HG02759 (cell line): Measurements from ENCODE around the gene ZNF326.
"Not testable (repeated sequence)": the region's sequence is repeated elsewhere in the genome, so short reads cannot be mapped to it uniquely, and the experiment has no call there.

Source experiments
- ATAC-seq: cut with Tn5 transposase; IDR thresholded peaks from one replicate; pipeline ENCODE4 v1.9.1; 2021; ENCODE audit warnings: mild to moderate bottlenecking, moderate library complexity; ENCODE audit not compliant: unreplicated experiment

Gene ZNF326

DNA sequence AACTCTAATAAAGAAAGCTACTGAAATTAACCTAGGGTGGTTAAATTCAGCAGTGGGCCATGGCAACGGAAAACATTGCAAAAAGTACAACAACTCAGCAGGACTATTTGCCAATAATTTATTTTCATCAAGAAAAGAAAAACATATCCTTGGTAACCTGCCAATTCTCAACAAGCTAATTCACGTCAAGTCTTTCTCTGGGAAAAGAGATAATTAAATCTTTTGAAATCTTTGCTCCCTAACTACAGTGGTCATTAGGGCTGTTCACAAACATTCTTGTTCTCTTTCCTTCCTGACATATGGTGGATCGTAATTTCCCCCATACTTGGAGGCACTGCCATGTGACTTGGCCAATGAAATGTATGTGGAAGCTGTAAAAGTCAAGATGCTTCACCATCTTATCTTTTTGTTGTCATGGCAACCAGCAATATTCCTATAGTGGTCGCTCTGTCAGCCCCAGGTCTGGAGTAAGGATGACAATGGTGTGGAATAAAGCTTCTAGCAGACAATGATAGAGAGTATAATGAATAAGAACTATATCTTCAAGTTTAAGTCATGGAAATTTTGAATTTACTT lies 29.6 kb upstream of the ZNF326 start:
- ATAC-seq: no peak

DNA sequence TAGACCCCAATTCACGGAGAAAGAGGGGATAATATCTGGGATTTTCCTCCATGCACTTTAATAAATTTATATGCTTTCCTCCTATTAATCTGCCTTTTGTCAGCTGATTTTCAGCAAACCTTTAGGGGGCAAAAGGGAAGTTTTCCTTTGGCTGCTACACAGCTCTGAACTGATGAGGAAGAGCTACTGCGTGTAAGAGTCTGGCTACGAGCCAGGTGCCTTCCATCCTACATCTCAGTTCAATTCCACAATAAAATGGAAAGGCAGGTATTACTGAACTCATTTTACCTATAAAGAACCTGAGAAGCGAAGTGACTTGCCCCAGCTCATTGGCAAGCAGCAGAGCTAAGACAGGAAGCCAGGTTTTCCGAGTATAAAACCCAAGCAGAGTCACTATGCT lies 28.3 kb upstream of the ZNF326 start:
- no peak for ATAC-seq

DNA sequence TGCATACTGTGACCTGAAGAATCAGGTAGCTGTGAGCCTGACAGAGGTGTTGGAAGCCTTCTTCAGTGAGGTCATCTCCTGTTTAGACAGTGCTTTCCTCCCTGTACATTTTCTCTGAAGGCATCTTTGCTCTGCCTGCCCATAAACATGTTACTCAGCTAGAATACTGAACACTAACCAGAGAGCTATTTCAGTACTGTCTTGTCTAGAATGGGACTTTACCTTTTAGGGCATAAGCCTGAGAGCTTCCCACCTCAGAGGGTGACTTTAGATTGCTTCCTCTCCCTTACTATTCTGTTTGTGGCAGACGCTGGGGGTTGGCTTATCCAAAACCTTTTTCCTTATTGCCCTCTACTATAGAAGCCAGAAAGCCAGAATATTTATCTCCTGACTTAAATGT lies 23.3 kb upstream of the ZNF326 start:
- ATAC-seq: peak; percentile 82

DNA sequence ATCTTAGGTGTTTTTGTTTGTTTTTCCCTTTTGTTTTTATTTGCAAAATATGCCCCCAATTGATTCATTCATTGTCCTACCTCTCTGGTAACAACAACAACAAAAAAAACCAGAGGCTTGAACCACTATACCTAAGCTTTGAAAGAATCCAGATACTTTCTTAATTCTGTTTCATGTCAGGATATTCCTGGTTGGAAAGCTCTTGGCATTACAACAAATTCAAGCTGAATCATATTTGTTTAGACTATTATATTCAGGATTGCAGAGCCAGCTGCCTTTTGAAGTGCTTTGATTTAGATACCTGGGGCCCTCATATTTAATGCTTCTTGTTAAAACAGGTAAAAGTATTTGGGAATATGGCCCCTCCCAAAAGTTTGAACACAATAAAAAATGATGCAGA lies 22.9 kb upstream of the ZNF326 start:
- ATAC-seq: no peak

GRCh38 chr1:89973471-89974127 lies 21.3 kb upstream of the ZNF326 start:
- ATAC-seq: no peak

GRCh38 chr1:89974256-89974655 lies 20.7 kb upstream of the ZNF326 start:
- ATAC-seq: no peak

DNA sequence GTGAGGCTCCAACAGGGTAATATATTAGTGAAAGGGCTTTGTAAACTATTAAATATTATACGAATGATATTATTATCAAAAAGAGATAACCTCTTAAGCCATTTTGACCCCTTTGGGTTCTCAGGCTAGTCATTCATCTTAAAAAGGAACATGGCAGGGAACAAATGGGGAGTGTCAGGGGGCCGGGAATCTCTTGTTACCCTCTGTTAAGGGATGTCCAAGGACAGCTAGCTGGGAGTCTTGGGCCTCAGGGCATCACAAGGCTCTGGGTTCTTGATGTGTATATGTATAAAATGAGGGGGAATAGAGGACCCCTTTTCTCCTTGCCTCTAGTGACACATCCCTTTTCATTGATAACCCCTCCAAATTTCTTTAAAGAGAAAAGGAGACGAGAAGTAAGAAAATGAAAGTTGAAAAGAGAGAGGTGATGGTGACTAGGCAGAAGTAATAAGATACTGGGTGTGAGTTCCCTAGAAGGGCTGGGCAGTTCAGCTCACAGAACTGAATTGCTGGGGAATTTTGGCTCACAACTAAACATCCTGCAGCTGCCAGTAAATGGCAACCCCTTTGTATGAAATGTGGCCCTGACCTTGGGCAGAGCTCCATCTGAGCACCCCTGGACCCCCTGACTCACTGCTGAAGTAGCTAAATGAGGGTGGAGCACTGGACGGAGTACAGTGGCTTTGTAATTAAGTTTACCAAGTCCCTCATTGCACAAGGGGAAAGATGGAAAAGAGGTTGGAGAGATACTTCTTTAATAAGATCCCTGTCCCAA lies 20.0 kb upstream of the ZNF326 start:
- no peak for ATAC-seq

DNA sequence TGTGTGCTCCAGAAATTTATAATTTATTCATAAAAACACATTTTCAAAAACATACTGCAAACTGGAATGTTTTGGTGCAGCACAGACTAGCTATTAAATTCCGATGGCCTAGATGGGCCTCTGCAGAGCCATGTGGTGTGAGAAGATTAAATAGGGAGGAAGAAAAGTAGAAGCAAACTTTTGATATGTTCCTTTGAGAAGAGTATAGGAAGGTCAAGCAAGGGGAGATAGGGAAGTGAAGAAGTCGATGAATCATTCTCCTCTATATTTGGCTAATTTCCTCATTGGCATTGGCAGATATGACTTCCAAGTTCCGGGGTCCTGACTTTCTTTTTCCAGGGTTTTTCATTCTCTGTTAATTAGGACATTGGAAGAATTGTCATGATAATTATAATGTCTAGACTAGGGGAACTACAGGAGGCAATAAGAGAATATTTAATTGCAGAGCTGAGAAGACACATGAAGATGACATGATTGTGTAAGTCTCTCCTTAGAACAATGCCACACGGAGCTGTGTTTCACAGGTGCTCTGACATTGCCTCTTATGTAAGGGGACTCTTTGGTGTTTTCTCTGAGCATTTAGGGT lies 19.3 kb upstream of the ZNF326 start:
- ATAC-seq: no peak

DNA sequence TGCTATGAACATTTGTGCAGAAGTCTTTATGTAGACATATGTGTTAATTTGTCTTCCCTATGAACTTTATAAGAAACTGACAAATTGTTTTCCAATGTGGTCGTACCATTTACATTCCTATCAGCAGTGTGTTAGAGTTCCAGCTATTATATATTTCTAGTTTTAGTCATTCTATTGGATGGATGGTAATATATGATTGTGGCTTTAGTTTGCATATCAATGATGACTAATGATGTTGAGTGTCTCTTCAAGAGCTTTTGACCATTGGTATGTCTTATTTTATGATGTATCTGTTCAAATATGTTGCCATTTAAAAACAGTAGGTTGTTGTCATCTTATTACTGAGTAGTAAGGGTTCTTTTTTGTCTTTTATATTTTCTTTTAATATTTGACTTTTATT lies 16.2 kb upstream of the ZNF326 start:
- no peak for ATAC-seq

DNA sequence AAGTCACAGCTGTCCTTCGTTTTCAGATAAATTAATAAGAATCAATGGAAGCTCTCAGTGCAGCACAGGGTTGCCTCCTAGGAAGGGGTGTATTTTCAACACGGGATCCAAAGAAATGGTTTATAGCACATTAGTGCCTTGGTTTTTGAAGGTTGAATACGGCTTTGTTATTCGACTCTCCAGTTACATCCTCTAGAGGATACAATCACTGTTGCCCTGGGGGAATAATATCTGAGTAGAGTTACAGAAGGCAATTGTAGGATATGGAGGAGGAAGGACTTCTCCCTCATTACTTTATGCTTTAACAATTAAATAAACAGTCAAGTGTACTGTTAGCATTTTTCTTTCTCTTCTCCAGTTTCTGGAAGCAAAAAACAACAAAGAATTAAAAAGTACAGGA lies 14.3 kb upstream of the ZNF326 start:
- no peak for ATAC-seq

GRCh38 chr1:89982846-89983245 lies 12.1 kb upstream of the ZNF326 start:
- not testable (repeated sequence) for ATAC-seq

GRCh38 chr1:89984564-89985116 lies 10.3 kb upstream of the ZNF326 start:
- not testable (repeated sequence) for ATAC-seq

- ATAC-seq: no peak
Measured at GRCh38 chr1:89986020-89986419, 8.9 kb upstream of the ZNF326 start.

GRCh38 chr1:89987159-89987819 lies 7.6 kb upstream of the ZNF326 start:
- ATAC-seq: peak; percentile 82

DNA sequence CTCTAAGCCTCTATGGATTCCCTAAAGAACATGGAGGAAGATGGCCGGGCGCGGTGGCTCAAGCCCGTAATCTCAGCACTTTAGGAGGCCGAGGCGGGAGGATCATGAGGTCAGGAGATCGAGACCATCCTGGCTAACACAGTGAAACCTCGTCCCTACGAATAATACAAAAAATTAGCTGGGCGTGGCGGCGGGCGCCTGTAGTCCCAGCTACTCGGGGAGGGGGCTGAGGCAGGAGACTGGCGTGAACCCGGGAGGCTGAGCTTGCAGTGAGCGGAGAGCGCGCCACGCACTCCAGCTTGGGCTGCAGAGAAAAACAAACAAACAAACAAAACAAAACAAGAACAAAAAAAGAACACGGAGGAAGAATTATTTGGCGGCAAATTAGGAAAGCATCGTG lies 5.8 kb upstream of the ZNF326 start:
- ATAC-seq: no peak

GRCh38 chr1:89989799-89990198 lies 5.1 kb upstream of the ZNF326 start:
- ATAC-seq: no peak

- no peak for ATAC-seq
Measured at GRCh38 chr1:89990976-89991831, 3.7 kb upstream of the ZNF326 start.

DNA sequence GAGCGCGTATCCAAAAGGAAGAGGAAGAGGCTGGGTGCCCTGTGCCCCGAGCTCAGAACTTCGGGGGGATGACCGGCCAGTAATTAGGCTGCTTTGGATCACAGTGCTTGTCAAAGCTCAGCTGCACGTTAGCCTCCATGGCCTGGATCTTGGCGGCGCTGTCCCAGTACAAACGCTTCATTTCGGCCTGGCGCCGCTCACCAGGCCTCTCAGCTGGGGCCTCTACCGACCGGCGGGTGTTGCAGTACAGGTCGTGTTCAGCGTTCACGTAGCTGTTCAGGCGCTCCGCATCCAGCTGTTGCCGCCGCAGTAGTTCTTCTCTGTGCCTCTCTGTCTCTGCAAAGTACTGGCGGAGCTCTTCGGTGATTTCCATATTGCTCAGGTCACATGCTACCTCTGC lies 1.4 kb upstream of the ZNF326 start:
- no peak for ATAC-seq

GRCh38 chr1:89994231-89994804 lies 592 bp upstream of the ZNF326 start:
- ATAC-seq: no peak
